Adrenal gland (tissue), 12 donors: ENCODE data around the gene METRNL. TPM values are rescaled to one million over a fixed set of nuclear protein-coding genes. Genes with fewer than 3 reads are reported as not detected.

ENCODE experiments used
- DNase-seq, 7 donors: peaks; one replicate each; pipeline ENCODE4 v3.0.0-alpha.2; 2019 to 2020
- H3K27ac ChIP-seq, 5 donors: fragments of 200-600 bp; sonication (generic) in 4 of 5; 1 replicate in 3 of 5; 2 replicates in 2 of 5; pipeline versions ENCODE4 v1.5.1 to v1.8.0; 2016 to 2020; ENCODE audit warnings: mild to moderate bottlenecking in 1 of 5
- H3K27me3 ChIP-seq: fragments of 200-600 bp; 2 replicates; pipeline ENCODE4 v1.8.0; 2021
- H3K36me3 ChIP-seq, 2 donors: fragments of 200-600 bp; replicated peaks in 1 of 2; 1 replicate in 1 of 2; 2 replicates in 1 of 2; pipeline versions ENCODE4 v1.5.1 to v1.8.0; 2018 to 2022
- H3K4me1 ChIP-seq, 2 donors: fragments of 200-600 bp; replicated peaks in 1 of 2; 1 replicate in 1 of 2; 2 replicates in 1 of 2; pipeline versions ENCODE4 v1.5.1 to v1.8.0; 2018 to 2021
- H3K4me3 ChIP-seq, 4 donors: fragments of 200-600 bp; sonication (generic) in 3 of 4; one replicate each; pipeline ENCODE4 v1.5.1; 2016 to 2018
- H3K9me3 ChIP-seq, 3 donors: fragments of 200-600 bp; sonication (generic) in 1 of 3; replicated peaks in 1 of 3; 1 replicate in 2 of 3; 2 replicates in 1 of 3; pipeline versions ENCODE4 v1.5.1 to v1.8.0; 2016 to 2021
- POLR2A ChIP-seq, 2 donors: fragments of 450-650 bp; IDR thresholded peaks; one replicate each; pipeline ENCODE4 v1.6.1; 2017; ENCODE audit warnings: antibody characterized with exemption in 2 of 2, mild to moderate bottlenecking in 2 of 2, moderate library complexity in 1 of 2
- WGBS, 4 donors: extraction: QIAGEN DNeasy Blood & Tissue Kit in 2 of 4; methylation state at CpG; one replicate each; pipeline versions ENCODE4 v1.1.5 to v1.1.7; 2013 to 2017; 5-methylcytosine and 5-hydroxymethylcytosine counted together
- intact Hi-C, 2 donors: fragments of 100-400 bp; cut with DNase I; formaldehyde crosslinking; loops; one replicate each; pipeline versions ENCODE4 v1.14.1 to v1.15.0; 2022 to 2023
- polyA plus RNA-seq, 3 donors: library from polyadenylated mRNA; stranded (reverse); fragments of 200-250 nt in 2 of 3; fragments of 350-450 nt in 1 of 3; fragmentation: Illumina TruSeq in 1 of 3; extraction: RNeasy Lipid Tissue Mini Kit (QIAGEN cat#74804) in 1 of 3; gene quantifications; one replicate each; pipeline ENCODE4 v1.2.3, GENCODE V29; 2013 to 2014
- total RNA-seq, 9 donors: library from RNA; depleted of rRNA in 4 of 9; stranded (reverse); fragments of >200 nt in 4 of 9; fragments of 120-200 nt in 1 of 9; fragmentation: NEBNext Ultra II Directional in 1 of 9; extraction: Animal tissue kit (Norgen Biotek cat#: 25700) in 1 of 9; gene quantifications; one replicate each; pipeline versions ENCODE4 v1.1.0 to v1.2.4, GENCODE V29; 2013 to 2023
- TF ChIP-seq, protein P1 (sequence below), 6 experiments: fragments of 450-650 bp in 4 of 6; fragments of 200-600 bp in 2 of 6; sonication (generic) in 1 of 6; IDR thresholded peaks; 1 replicate in 5 of 6; 2 replicates in 1 of 6; pipeline versions ENCODE4 v1.5.1 to v1.8.0; 2016 to 2021; ENCODE audit warnings: antibody characterized with exemption in 6 of 6, mild to moderate bottlenecking in 2 of 6, moderate library complexity in 1 of 6
- donor health status: healthy with polysubstance abuse.
- donor health status: Bipolar disorder and iron deficiency.
- donor health status: DM: yes; HTN: yes; CAD: no.
- donor health status: DM: no; HTN: no; CAD: no.
- donor health status: DM: no; HTN: no; CAD: no.
- donor health status: DM: yes; HTN: yes; CAD: no.

Gene METRNL
- total and polyA plus RNA-seq, 12 donors, result 1.9 to 72.7 (median 25.9) TPM

DNA sequence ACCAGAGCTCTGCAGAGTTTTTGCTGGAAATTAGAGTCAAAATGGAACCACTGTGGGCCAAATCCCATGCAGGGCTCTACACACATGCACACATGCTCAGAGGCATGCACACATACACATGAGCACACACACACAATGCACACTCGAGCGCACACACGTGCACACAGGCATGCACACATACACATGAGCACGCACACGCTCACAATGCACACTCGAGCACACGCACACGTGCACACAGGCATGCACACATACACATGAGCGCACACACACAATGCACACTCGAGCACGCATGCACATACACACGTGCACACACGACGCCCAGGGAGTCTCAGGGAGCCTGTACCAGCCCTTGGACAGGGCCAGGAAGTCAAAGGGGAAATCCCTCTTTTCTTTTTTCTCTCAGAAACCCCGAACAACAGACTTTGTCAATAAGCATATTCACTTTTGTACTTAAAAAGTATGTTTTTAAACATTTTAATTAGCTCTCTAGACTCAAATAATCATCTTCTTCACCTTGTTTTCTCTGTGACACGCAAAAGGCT lies 8.5 kb upstream of the METRNL start:
- H3K36me3 ChIP-seq, result no peaks in the 10 kb centered on the region
- no peaks in the 10 kb centered on the region for H3K9me3 ChIP-seq
- H3K4me3 ChIP-seq, result no peak overlapping the region
- DNase-seq, result no peak
- no peak overlapping the region for H3K27ac ChIP-seq
- no peak for TF ChIP-seq POLR2A (IDR thresholded peaks at IDR 0.05)
- TF ChIP-seq, protein P1, sequence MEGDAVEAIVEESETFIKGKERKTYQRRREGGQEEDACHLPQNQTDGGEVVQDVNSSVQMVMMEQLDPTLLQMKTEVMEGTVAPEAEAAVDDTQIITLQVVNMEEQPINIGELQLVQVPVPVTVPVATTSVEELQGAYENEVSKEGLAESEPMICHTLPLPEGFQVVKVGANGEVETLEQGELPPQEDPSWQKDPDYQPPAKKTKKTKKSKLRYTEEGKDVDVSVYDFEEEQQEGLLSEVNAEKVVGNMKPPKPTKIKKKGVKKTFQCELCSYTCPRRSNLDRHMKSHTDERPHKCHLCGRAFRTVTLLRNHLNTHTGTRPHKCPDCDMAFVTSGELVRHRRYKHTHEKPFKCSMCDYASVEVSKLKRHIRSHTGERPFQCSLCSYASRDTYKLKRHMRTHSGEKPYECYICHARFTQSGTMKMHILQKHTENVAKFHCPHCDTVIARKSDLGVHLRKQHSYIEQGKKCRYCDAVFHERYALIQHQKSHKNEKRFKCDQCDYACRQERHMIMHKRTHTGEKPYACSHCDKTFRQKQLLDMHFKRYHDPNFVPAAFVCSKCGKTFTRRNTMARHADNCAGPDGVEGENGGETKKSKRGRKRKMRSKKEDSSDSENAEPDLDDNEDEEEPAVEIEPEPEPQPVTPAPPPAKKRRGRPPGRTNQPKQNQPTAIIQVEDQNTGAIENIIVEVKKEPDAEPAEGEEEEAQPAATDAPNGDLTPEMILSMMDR (IDR thresholded peaks at IDR 0.05), result no peak
- no peaks in the 10 kb centered on the region for H3K4me1 ChIP-seq
- 88 to 93% (median 90%) methylated on average over 16 of the region's 16 CpGs for WGBS, 4 donors
- intact Hi-C loops, result no loop called here
- no peaks in the 10 kb centered on the region for H3K27me3 ChIP-seq

GRCh38 chr17:83071365-83071764 lies 8.0 kb upstream of the METRNL start:
- no peak overlapping the region for H3K4me3 ChIP-seq
- no peak overlapping the region for H3K27ac ChIP-seq
- H3K4me1 ChIP-seq, result no peaks in the 10 kb centered on the region
- no peaks in the 10 kb centered on the region for H3K36me3 ChIP-seq
- intact Hi-C loops, result no loop called here
- TF ChIP-seq, protein P1 (IDR thresholded peaks at IDR 0.05), result no peak
- no peak for TF ChIP-seq POLR2A (IDR thresholded peaks at IDR 0.05)
- no peaks in the 10 kb centered on the region for H3K27me3 ChIP-seq
- 82 to 92% (median 90%) methylated on average over 12 of the region's 12 CpGs for WGBS, 4 donors
- H3K9me3 ChIP-seq, result no peaks in the 10 kb centered on the region
- no peak for DNase-seq

DNA sequence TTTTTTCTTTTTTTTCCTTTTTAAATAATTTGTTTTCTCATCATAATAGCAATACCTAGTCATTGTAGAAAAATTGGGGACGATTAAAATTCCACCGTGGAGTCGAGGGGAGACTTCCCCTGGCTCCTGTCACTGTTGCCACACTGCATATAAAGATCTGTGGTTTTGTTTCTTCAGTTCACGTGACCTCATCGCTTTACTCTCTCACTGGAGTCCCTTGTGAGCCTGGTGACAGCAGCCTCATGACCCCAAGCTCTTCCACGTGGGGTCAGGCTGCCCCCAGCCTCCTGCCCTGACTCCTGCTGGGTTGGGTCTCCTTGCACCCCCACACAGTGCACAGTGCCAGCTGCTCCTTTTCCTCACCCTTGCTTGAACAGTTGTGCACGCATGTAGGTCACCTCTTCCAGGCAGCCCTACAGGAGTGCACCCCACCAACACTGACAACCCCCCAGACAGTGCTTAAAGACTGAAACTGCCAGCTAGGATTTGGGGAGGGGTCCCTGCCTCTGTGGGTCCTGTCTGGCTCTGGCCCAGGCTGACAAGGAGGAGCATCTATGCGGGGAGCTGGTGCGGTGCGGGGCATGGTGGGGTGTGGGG lies 7.3 kb upstream of the METRNL start:
- intact Hi-C loops, result no loop called here
- no peaks in the 10 kb centered on the region for H3K9me3 ChIP-seq
- H3K4me1 ChIP-seq, result no peaks in the 10 kb centered on the region
- TF ChIP-seq POLR2A (IDR thresholded peaks at IDR 0.05), result no peak
- TF ChIP-seq, protein P1 (IDR thresholded peaks at IDR 0.05), result no peak
- WGBS, 4 donors, result 65 to 75% (median 71%) methylated on average over 6 to 10 of the region's 10 CpGs
- DNase-seq, result no peak
- no peak overlapping the region for H3K27ac ChIP-seq
- H3K27me3 ChIP-seq, result no peaks in the 10 kb centered on the region
- no peak overlapping the region for H3K4me3 ChIP-seq
- no peaks in the 10 kb centered on the region for H3K36me3 ChIP-seq

- WGBS, 4 donors, result 81 to 90% (median 87%) methylated on average over 3 to 28 of the region's 28 CpGs
- H3K9me3 ChIP-seq, result no peaks in the 10 kb centered on the region
- H3K4me3 ChIP-seq, result no peak overlapping the region
- no peak for DNase-seq
- H3K4me1 ChIP-seq, result no peaks in the 10 kb centered on the region
- H3K27me3 ChIP-seq, result no peaks in the 10 kb centered on the region
- no peak for TF ChIP-seq POLR2A (IDR thresholded peaks at IDR 0.05)
- TF ChIP-seq, protein P1 (IDR thresholded peaks at IDR 0.05), result no peak
- H3K27ac ChIP-seq, result no peak overlapping the region
- intact Hi-C loops, result no loop called here
- no peaks in the 10 kb centered on the region for H3K36me3 ChIP-seq
Observed at GRCh38 chr17:83072600-83073358, 6.6 kb upstream of the METRNL start.
